Uterus (tissue), 2 donors: ENCODE measurements around the gene LIF.

Source experiments
- CTCF ChIP-seq, 4 experiments: fragments of 200-600 bp in 2 of 4; fragments of 450-650 bp in 2 of 4; sonication (generic) in 2 of 4; IDR thresholded peaks; one replicate each; pipeline ENCODE4 v1.5.1; 2016 to 2019; ENCODE audit warnings: antibody characterized with exemption in 4 of 4, mild to moderate bottlenecking in 2 of 4, moderate library complexity in 1 of 4
- POLR2A ChIP-seq, 2 donors: fragments of 450-650 bp; IDR thresholded peaks; one replicate each; pipeline ENCODE4 v1.6.1; 2016; ENCODE audit warnings: antibody characterized with exemption in 2 of 2, mild to moderate bottlenecking in 1 of 2, moderate library complexity in 1 of 2

- TF ChIP-seq CTCF (IDR thresholded peaks at IDR 0.05) (no peak), POLR2A (IDR thresholded peaks at IDR 0.05) (no peak)
Measured at GRCh38 chr22:30197389-30197788, 49.2 kb downstream of the LIF start.
